ENCODE results near the gene LRP2. TPM values are rescaled to one million over a fixed set of nuclear protein-coding genes. Genes with fewer than 3 reads are reported as not detected.
"Not testable (repeated sequence)": the region's sequence is repeated elsewhere in the genome, so short reads cannot be mapped to it uniquely, and the experiment has no call there.

The LRP2 gene
- total and polyA plus RNA-seq, 10 of the 15 experiments (the other 5 are each of a cell fraction or from before 2014, with no cell fraction given): 0.01 to 0.19 (median 0.06) TPM; not detected in 5

- no peaks in the 10 kb centered on the region for H3K79me2 ChIP-seq (ENCODE audit: control insufficient read depth, insufficient read depth, low read length)
- H4K20me1 ChIP-seq (ENCODE audit: control insufficient read depth, insufficient read depth): no peaks in the 10 kb centered on the region
- ATAC-seq (no peak), FAIRE-seq (no peak), DNase-seq (ENCODE audit: low read depth, low spot score) (no peak)
- in situ Hi-C loops (cut with MboI) (no loop called here), intact Hi-C loops (cut with micrococcal nuclease; ENCODE audit: unreplicated experiment) (no loop called here)
- H3K9me3 ChIP-seq (replicated peaks; ENCODE audit: control insufficient read depth, insufficient read depth, low read length): no peaks in the 10 kb centered on the region
- no peak overlapping the region for H3K4me3 ChIP-seq
- H3K4me2 ChIP-seq (ENCODE audit: control insufficient read depth, insufficient read depth): no peak overlapping the region
- no peak overlapping the region for H2AFZ ChIP-seq (ENCODE audit: control insufficient read depth, low read depth, low read length)
- no peak overlapping the region for H3K9ac ChIP-seq (ENCODE audit: control insufficient read depth, insufficient read depth, low read length)
- no peak overlapping the region for H3K27ac ChIP-seq (ENCODE audit: control insufficient read depth, insufficient read depth)
- ChIA-PET RAD21 (ENCODE audit: unreplicated experiment) (no interaction called here), SMC1A (ENCODE audit: uncharacterized antibody, unreplicated experiment) (no interaction called here), CTCF (no interaction called here), POLR2A (no interaction called here)
- no peak for TF ChIP-seq JUND (IDR thresholded peaks at IDR 0.05; ENCODE audit: low read depth, low read length)
- TF ChIP-seq ZNF217 (IDR thresholded peaks at IDR 0.05): no peak
- 29% methylated on average over 3 of the region's 3 CpGs for WGBS (ENCODE audit: insufficient coverage, insufficient replicate concordance, low lambda C conversion rate, missing lambda C conversion rate)
- H3K4me1 ChIP-seq (ENCODE audit: control insufficient read depth, insufficient read depth, low read length): no peaks in the 10 kb centered on the region
- no peaks in the 10 kb centered on the region for H3K36me3 ChIP-seq (ENCODE audit: control insufficient read depth in 2 of 2, insufficient read depth in 2 of 2, low read length in 1 of 2)
- BruUV-seq (replicated peaks): no TSS peak
- H3K27me3 ChIP-seq (replicated peaks in 1 of 2; ENCODE audit: control insufficient read depth in 2 of 2, insufficient read depth in 2 of 2, low read length in 1 of 2): peaks cover 0 to 2% of the 10 kb centered on the region in 2 experiments; a peak in 1 of 4 replicates
Measured at GRCh38 chr2:169136885-169137534, 225.3 kb downstream of the LRP2 start.

DNA sequence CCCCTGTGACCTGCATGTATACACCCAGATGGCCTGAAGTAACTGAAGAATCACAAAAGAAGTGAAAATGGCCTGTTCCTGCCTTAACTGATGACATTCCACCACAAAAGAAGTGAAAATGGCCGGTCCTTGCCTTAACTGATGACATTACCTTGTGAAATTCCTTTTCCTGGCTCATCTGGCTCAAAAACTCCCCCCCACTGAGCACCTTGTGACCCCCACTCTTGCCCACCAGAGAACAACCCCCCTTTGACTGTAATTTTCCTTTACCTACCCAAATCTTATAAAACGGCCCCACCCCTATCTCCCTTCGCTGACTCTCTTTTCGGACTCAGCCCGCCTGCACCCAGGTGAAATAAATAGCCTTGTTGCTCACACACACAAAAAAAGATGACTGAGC is 225.9 kb downstream of the LRP2 start:
- POLR2A ChIA-PET; CTCF ChIA-PET; ATAC-seq; H3K79me2 ChIP-seq (ENCODE audit: control insufficient read depth, insufficient read depth, low read length); H3K9ac ChIP-seq (ENCODE audit: control insufficient read depth, insufficient read depth, low read length); H3K4me3 ChIP-seq; H3K4me1 ChIP-seq (ENCODE audit: control insufficient read depth, insufficient read depth, low read length); SMC1A ChIA-PET (ENCODE audit: uncharacterized antibody, unreplicated experiment); H3K9me3 ChIP-seq (replicated peaks; ENCODE audit: control insufficient read depth, insufficient read depth, low read length); BruUV-seq (replicated peaks); intact Hi-C loops (cut with micrococcal nuclease; ENCODE audit: unreplicated experiment); H3K4me2 ChIP-seq (ENCODE audit: control insufficient read depth, insufficient read depth); DNase-seq (ENCODE audit: low read depth, low spot score); RAD21 ChIA-PET (ENCODE audit: unreplicated experiment); H4K20me1 ChIP-seq (ENCODE audit: control insufficient read depth, insufficient read depth); H3K36me3 ChIP-seq (ENCODE audit: control insufficient read depth in 2 of 2, insufficient read depth in 2 of 2, low read length in 1 of 2); in situ Hi-C loops (cut with MboI); H2AFZ ChIP-seq (ENCODE audit: control insufficient read depth, low read depth, low read length); H3K27me3 ChIP-seq (replicated peaks in 1 of 2; ENCODE audit: control insufficient read depth in 2 of 2, insufficient read depth in 2 of 2, low read length in 1 of 2); H3K27ac ChIP-seq (ENCODE audit: control insufficient read depth, insufficient read depth); FAIRE-seq: not testable (repeated sequence)
- 42% methylated on average over 4 of the region's 5 CpGs for WGBS (ENCODE audit: insufficient coverage, insufficient replicate concordance, low lambda C conversion rate, missing lambda C conversion rate)

DNA sequence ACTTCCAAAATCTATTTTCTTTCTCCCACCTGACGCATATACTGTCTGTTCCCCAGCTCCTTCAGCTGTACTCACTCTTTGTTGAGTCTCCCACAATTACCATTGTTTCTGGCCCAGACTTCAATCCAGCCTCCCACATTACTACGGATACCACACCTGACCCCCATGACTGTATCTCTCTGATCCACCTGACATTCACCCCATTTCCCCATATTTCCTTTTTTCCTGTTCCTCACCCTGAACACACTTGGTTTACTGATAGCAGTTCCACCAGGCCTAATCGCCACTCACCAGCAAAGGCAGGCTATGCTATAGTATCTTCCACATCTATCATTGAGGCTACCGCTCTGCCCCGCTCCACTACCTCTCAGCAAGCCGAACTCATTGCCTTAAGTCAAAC is 228.1 kb downstream of the LRP2 start:
- BruUV-seq (replicated peaks); H3K79me2 ChIP-seq (ENCODE audit: control insufficient read depth, insufficient read depth, low read length); H3K4me3 ChIP-seq; H3K9ac ChIP-seq (ENCODE audit: control insufficient read depth, insufficient read depth, low read length); FAIRE-seq; POLR2A ChIA-PET; DNase-seq (ENCODE audit: low read depth, low spot score); ATAC-seq; H3K9me3 ChIP-seq (replicated peaks; ENCODE audit: control insufficient read depth, insufficient read depth, low read length); H3K4me1 ChIP-seq (ENCODE audit: control insufficient read depth, insufficient read depth, low read length); intact Hi-C loops (cut with micrococcal nuclease; ENCODE audit: unreplicated experiment); H2AFZ ChIP-seq (ENCODE audit: control insufficient read depth, low read depth, low read length); RAD21 ChIA-PET (ENCODE audit: unreplicated experiment); H4K20me1 ChIP-seq (ENCODE audit: control insufficient read depth, insufficient read depth); in situ Hi-C loops (cut with MboI); H3K4me2 ChIP-seq (ENCODE audit: control insufficient read depth, insufficient read depth); H3K36me3 ChIP-seq (ENCODE audit: control insufficient read depth in 2 of 2, insufficient read depth in 2 of 2, low read length in 1 of 2); H3K27me3 ChIP-seq (replicated peaks in 1 of 2; ENCODE audit: control insufficient read depth in 2 of 2, insufficient read depth in 2 of 2, low read length in 1 of 2); H3K27ac ChIP-seq (ENCODE audit: control insufficient read depth, insufficient read depth): not testable (repeated sequence)
- CTCF ChIA-PET: interaction anchor here (1.1 kb wide), 1 partner anchor 23 kb away, joined by 5 read pairs; no protein-coding TSS in a partner anchor
- WGBS (ENCODE audit: insufficient coverage, insufficient replicate concordance, low lambda C conversion rate, missing lambda C conversion rate): 65% methylated on average over 6 of the region's 6 CpGs
- SMC1A ChIA-PET (ENCODE audit: uncharacterized antibody, unreplicated experiment): interaction anchor here (1.1 kb wide), 1 partner anchor 20 kb away, joined by 3 read pairs; no protein-coding TSS in a partner anchor

Measured in GM12878 (cell line).